Glutamatergic neuron (in vitro differentiated cells): ENCODE results near the gene NHLRC3. TPM values are rescaled to one million over a fixed set of nuclear protein-coding genes. Genes with fewer than 3 reads are reported as not detected.

Experiments
- DNase-seq: peaks from one replicate; pipeline ENCODE4 v3.0.0; 2022
- H3K27ac Mint-ChIP-seq: one replicate; pipeline ENCODE4 v1.8.0; 2020; ENCODE audit warnings: mild to moderate bottlenecking, mixed read lengths, inconsistent platforms; ENCODE audit not compliant: unreplicated experiment
- H3K27me3 Mint-ChIP-seq: one replicate; pipeline ENCODE4 v1.8.0; 2020; ENCODE audit warnings: mild to moderate bottlenecking, moderate library complexity, mixed read lengths, inconsistent platforms; ENCODE audit not compliant: unreplicated experiment
- H3K36me3 Mint-ChIP-seq: one replicate; pipeline ENCODE4 v1.8.0; 2020; ENCODE audit warnings: mild to moderate bottlenecking, mixed read lengths, inconsistent platforms; ENCODE audit not compliant: unreplicated experiment
- H3K4me1 Mint-ChIP-seq: one replicate; pipeline ENCODE4 v1.8.0; 2020; ENCODE audit warnings: mild to moderate bottlenecking, low read depth, mixed read lengths, inconsistent platforms; ENCODE audit not compliant: unreplicated experiment
- H3K4me3 Mint-ChIP-seq: one replicate; pipeline ENCODE4 v1.8.0; 2020; ENCODE audit warnings: mild to moderate bottlenecking, mixed read lengths, inconsistent platforms; ENCODE audit not compliant: unreplicated experiment
- H3K9me3 Mint-ChIP-seq: one replicate; pipeline ENCODE4 v1.8.0; 2020; ENCODE audit warnings: mild to moderate bottlenecking, moderate library complexity, mixed read lengths, inconsistent platforms; ENCODE audit not compliant: unreplicated experiment
- CTCF ChIP-seq: fragments of 200-600 bp; sonication (generic); IDR thresholded peaks from one replicate; pipeline ENCODE4 v1.5.0; 2021; ENCODE audit not compliant: partially characterized antibody, unreplicated experiment
- total RNA-seq: library from RNA; stranded (reverse); fragmentation: NEBNext Ultra II Directional; extraction: Animal tissue kit (Norgen Biotek cat#: 25700); gene quantifications from one replicate; pipeline ENCODE4 v1.2.1, GENCODE V29; 2021; ENCODE audit not compliant: unreplicated experiment

NHLRC3 gene
- total RNA-seq, 1 donor from 2014 or later = 16.2 TPM

- Mint-ChIP-seq H3K4me1 (peaks cover 19% of the 10 kb centered on the region), H3K4me3 (peak overlapping the region; percentile 90), H3K27ac (no peak overlapping the region), H3K27me3 (peaks cover 2% of the 10 kb centered on the region), H3K9me3 (peaks cover 11% of the 10 kb centered on the region), H3K36me3 (no peaks in the 10 kb centered on the region)
- no peak for DNase-seq
- no peak for TF ChIP-seq CTCF
Measured at GRCh38 chr13:39035204-39035603, 3.1 kb upstream of the NHLRC3 start.

- Mint-ChIP-seq H3K4me3 (peak overlapping the region; percentile 90), H3K4me1 (peaks cover 19% of the 10 kb centered on the region), H3K27me3 (peaks cover 2% of the 10 kb centered on the region), H3K36me3 (no peaks in the 10 kb centered on the region), H3K27ac (peak overlapping the region; percentile 96), H3K9me3 (peaks cover 11% of the 10 kb centered on the region)
- DNase-seq = no peak
- TF ChIP-seq CTCF = no peak
Measured at GRCh38 chr13:39035799-39036198, 2.5 kb upstream of the NHLRC3 start.

- TF ChIP-seq CTCF = no peak
- no peaks in the 10 kb centered on the region for H3K36me3 Mint-ChIP-seq
- H3K4me3 Mint-ChIP-seq = peak overlapping the region; percentile 90
- H3K9me3 Mint-ChIP-seq = peaks cover 11% of the 10 kb centered on the region
- peak overlapping the region; percentile 96 for H3K27ac Mint-ChIP-seq
- DNase-seq = no peak
- H3K4me1 Mint-ChIP-seq = peaks cover 19% of the 10 kb centered on the region
- peaks cover 2% of the 10 kb centered on the region for H3K27me3 Mint-ChIP-seq
Measured at GRCh38 chr13:39036212-39036611, 2.0 kb upstream of the NHLRC3 start.

GRCh38 chr13:39037410-39037879, 811 bp upstream of the NHLRC3 start:
- DNase-seq = no peak
- no peak for TF ChIP-seq CTCF
- Mint-ChIP-seq H3K9me3 (peaks cover 10% of the 10 kb centered on the region), H3K4me1 (peaks cover 19% of the 10 kb centered on the region), H3K36me3 (no peaks in the 10 kb centered on the region), H3K27me3 (peaks cover 2% of the 10 kb centered on the region), H3K27ac (peak overlapping the region; percentile 98), H3K4me3 (peak overlapping the region; percentile 99)

- H3K9me3 Mint-ChIP-seq = peaks cover 10% of the 10 kb centered on the region
- peaks cover 2% of the 10 kb centered on the region for H3K27me3 Mint-ChIP-seq
- TF ChIP-seq CTCF = no peak
- H3K36me3 Mint-ChIP-seq = no peaks in the 10 kb centered on the region
- peak overlapping the region; percentile 98 for H3K27ac Mint-ChIP-seq
- no peak for DNase-seq
- H3K4me3 Mint-ChIP-seq = peak overlapping the region; percentile 99
- peaks cover 19% of the 10 kb centered on the region for H3K4me1 Mint-ChIP-seq
Measured at GRCh38 chr13:39038569-39039030, 344 bp downstream of the NHLRC3 start.
